Stimulated activated naive CD8-positive, alpha-beta T cell treated with anti-CD3 and anti-CD28 coated beads, Interleukin-15, Interleukin-2, amounts not matched to agents 100 U/mL and 50 U/mL, for 24 hours (primary cell): ENCODE data around the gene TWIST2.

ENCODE experiments used
- ATAC-seq: fragments of 150-1000 bp; cut with Tn5 transposase; one replicate; pipeline ENCODE4 v1.10.0; 2021
- DNase-seq: peaks from one replicate; pipeline ENCODE4 v3.0.0; 2021

TWIST2 gene

GRCh38 chr2:238920053-238920452 lies 72.2 kb downstream of the TWIST2 start:
- no peak for DNase-seq
- ATAC-seq: no peak

- DNase-seq: no peak
- no peak for ATAC-seq
Observed at GRCh38 chr2:238920601-238921001, 72.7 kb downstream of the TWIST2 start.

- DNase-seq (no peak), ATAC-seq (no peak)
Observed at GRCh38 chr2:238921259-238921658, 73.4 kb downstream of the TWIST2 start.

GRCh38 chr2:238921681-238922319 lies 73.9 kb downstream of the TWIST2 start:
- no peak for DNase-seq
- ATAC-seq: no peak

GRCh38 chr2:238922435-238922834 lies 74.5 kb downstream of the TWIST2 start:
- no peak for ATAC-seq
- no peak for DNase-seq

- DNase-seq: no peak
- no peak for ATAC-seq
Observed at GRCh38 chr2:238924032-238924431, 76.1 kb downstream of the TWIST2 start.

GRCh38 chr2:238924796-238925195 lies 76.9 kb downstream of the TWIST2 start:
- ATAC-seq: no peak
- no peak for DNase-seq

- ATAC-seq (no peak), DNase-seq (no peak)
Observed at GRCh38 chr2:238925281-238925680, 77.4 kb downstream of the TWIST2 start.

GRCh38 chr2:238925816-238926521 lies 78.1 kb downstream of the TWIST2 start:
- ATAC-seq: no peak

GRCh38 chr2:238926761-238927611 lies 79.1 kb downstream of the TWIST2 start:
- DNase-seq: no peak
- no peak for ATAC-seq

More at GRCh38 chr2:238925816-238926521, 78.1 kb downstream of the TWIST2 start:
- DNase-seq: no peak

GRCh38 chr2:238927746-238928519 lies 80.0 kb downstream of the TWIST2 start:
- ATAC-seq (no peak), DNase-seq (no peak)

- no peak for DNase-seq
- no peak for ATAC-seq
Observed at GRCh38 chr2:238928520-238929241, 80.8 kb downstream of the TWIST2 start.

- no peak for DNase-seq
- no peak for ATAC-seq
Observed at GRCh38 chr2:238929242-238930081, 81.6 kb downstream of the TWIST2 start.

GRCh38 chr2:238930216-238930615 lies 82.3 kb downstream of the TWIST2 start:
- no peak for ATAC-seq
- DNase-seq: no peak

GRCh38 chr2:238936162-238937052 lies 88.5 kb downstream of the TWIST2 start:
- no peak for DNase-seq
- ATAC-seq: no peak

GRCh38 chr2:238938003-238938400 lies 90.1 kb downstream of the TWIST2 start:
- no peak for DNase-seq

GRCh38 chr2:238938401-238939055 lies 90.6 kb downstream of the TWIST2 start:
- ATAC-seq (no peak), DNase-seq (no peak)

More at GRCh38 chr2:238938003-238938400, 90.1 kb downstream of the TWIST2 start:
- no peak for ATAC-seq

- no peak for ATAC-seq
- DNase-seq: no peak
Observed at GRCh38 chr2:238939074-238939473, 91.2 kb downstream of the TWIST2 start.
